CD4-positive, alpha-beta T cell treated with Interleukin-2 at 100 ng/mL for 4 hours (primary cell): ENCODE results near the gene AZIN2.
"Not testable (repeated sequence)": the region's sequence is repeated elsewhere in the genome, so short reads cannot be mapped to it uniquely, and the experiment has no call there.

Experiments used
- DNase-seq: peaks from one replicate; pipeline ENCODE4 v3.0.0-alpha.2; 2020; ENCODE audit warnings: low spot score

Gene AZIN2

DNA sequence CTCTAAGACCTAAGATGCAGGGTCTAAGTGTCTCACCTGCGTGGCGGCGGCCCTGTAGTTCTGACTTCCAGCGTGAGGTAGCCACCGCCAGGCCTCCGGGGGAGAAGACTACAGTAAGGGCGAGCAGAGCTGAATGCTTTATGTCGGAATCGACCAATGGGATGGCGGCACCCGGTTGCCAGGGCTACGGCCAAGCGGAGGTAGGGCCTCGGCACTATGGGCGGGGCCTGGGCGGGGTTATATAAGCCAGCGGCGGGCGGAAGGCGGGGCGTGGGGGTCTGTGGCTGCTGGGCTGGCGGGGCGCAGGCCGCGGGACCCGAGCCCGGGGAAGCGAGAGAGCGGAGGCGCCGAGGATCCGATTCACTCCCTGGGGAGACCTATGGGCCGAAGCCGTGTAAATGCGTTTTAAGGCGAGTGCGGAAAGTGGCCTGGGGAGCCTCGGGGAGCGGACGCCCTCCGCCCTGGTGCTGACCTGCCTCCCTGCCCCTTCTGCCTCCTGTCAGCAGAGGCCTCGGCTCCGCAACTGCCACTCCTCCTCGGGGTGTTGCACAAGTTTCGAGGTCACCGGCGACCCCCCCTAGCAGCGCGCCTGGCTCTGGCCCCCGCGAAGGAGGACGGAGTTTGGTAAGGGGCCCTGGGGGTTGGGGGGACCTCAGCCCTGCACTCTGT lies at the start of gene AZIN2:
Gene AZIN2, plus strand, starts transcription at position 269 of the 669 bp plus-strand sequence. CDS start 1,097 bp downstream, outside the sequence.
- DNase-seq: peak; percentile 97

DNA sequence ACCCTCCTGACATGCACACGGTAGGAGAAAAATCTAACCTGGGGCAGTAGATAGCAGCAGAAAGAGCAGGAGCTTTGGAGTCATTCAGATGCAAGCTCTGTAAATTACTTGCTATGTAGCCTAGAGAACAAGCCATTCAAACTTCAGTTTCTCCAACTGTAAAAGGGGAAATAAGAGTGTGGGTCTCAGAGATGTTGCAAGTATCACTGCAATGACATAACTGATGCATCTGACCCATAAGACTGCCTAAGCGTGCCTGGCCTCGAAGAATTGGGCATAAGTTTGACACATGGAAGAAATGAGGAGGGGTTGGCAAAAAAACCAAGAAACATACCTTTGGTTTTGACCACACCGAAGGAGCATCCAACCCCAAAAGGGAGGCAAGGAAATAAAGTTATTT lies 49.4 kb upstream of the AZIN2 start:
- no peak for DNase-seq

DNA sequence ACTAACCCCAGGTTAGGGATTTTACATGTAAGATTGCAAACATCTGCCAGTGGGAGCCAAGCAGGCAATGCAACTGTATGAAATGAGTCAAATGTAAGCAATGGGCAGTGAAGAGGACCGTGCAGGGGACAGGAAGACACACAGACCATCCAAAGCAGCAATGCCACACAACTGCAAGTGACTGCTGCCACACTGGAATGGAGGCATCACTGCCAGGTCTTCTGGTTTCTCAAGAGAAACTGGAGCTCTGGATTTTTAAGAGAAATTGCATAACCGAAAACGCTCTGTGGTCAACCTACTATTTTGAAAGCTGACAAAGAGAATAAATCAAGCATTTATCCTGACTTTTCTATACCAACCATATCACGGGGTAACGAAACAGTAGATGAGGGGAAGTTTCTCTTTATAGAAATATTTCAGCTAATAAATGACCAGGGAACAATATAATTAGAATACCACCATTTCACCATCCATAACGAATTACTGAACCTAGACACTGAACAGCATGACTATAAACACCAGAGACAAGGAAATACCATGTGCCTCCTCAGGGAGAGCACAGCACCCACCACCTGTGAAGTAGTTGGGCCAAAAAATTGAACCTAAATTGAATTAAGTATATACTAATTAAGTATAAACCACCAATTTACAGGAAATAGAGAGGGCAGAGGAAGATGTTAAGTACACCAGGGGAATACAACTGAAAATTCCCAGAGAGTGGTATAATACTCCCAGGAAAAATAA lies 48.7 kb upstream of the AZIN2 start:
- DNase-seq: no peak

DNA sequence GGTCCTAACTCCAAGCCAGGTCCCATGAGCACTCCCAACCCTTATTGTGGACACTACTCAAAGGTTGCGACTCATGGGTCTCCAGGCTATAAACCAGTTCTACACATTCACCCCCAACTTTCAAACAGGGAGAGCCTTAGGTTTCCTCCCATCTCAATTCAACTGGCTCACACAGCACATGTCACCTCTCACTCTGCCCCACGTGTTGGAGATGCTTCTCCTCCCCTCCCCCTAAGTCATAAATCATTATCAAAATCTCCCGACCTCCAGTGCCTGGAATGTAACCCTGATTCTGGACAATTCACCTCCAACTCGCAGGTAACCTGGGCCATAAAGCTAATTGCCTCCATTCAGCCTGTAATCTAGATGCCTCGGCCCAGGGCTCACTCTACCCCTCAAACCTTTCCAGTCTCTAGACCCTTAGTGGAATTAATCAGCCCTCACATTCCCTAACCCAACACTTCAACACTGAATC lies 44.9 kb upstream of the AZIN2 start:
- DNase-seq: no peak

DNA sequence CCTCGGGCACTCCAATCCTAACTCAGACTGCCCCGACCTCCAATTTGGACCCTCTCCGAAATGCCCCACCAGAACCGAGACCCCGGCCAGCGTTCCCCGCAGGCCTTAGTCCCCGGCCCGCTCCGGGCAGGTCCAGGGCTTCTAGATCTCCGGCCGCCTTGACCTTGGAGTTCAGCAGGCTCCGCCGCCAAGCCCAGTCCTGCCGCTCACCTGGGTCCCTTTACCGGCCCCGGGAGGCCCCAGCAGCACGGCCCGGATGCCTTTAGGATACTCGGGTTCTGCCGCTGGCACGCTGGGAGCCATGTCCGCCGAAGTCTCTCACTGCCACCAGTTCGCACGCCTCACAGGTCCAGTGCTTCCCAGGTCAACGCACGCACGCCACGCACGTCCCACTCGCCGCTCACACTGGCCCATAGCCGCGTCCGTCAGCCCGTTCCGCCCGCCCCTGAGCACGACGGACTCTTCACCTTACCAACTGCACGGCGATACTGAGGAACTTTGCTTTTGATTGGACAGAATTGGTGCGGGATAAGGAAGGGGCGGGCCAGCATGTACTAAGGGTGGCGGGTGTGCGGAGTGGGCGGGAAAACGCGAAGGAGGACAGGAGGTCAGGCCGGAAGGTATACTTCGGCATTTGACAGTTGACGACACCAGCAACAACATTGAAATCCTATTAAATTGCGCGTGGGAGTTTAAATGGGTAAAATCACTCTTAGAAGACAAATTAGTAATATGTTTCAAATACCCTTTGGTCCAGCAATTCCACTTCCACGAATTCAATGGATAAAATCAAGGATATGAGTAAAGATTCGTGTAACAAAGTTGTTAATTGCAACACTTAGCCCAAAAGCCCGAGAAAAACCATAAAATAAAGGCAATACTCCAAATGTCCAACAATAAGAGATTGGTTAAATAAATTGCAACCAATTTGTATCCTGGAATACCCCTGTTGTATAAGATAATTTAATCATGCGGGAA lies 44.1 kb upstream of the AZIN2 start, which contains the start of gene AK2:
Gene AK2, minus strand, starts transcription at position 358 of the 978 bp plus-strand sequence. Its CDS starts 55 bp downstream, at position 303.
- peak; percentile 95 for DNase-seq

DNA sequence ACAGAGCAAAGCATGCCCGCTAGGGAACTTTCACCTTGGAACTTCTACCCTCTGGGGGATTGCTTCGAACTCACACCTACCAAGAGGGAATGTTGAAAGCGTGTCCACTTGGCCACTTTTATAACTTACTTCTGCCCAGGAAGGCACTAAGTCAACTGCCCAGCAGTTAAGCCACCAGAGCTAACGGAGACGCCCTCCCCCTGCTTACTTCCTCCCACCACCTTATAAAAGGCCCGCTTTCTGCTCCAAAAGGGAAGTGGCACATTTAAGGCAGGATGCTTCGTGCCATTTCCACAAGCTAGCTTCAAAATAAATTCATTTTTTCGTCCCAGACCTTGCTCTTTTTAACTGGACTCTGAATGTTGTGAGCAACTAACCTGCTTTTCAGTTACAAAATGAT lies 41.1 kb upstream of the AZIN2 start:
- DNase-seq: no peak

DNA sequence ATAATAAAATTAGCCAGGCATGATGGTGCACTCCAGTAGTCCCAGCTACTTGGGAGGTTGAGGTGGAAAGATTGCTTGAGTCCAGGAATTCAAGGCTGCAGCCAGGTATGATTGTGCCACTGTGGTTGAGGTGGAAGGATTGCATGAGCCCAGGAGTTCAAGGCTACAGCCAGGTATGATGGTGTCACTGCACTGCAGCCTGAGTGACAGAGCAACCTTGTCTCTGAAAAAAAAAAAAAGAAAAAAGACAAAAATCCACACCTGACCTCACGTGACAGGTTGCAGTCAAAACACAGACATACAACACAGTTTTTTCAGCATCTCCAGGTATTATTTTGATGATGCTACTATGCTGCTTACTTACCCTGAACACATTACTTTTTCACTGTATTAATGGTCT lies 39.9 kb upstream of the AZIN2 start:
- no peak for DNase-seq

DNA sequence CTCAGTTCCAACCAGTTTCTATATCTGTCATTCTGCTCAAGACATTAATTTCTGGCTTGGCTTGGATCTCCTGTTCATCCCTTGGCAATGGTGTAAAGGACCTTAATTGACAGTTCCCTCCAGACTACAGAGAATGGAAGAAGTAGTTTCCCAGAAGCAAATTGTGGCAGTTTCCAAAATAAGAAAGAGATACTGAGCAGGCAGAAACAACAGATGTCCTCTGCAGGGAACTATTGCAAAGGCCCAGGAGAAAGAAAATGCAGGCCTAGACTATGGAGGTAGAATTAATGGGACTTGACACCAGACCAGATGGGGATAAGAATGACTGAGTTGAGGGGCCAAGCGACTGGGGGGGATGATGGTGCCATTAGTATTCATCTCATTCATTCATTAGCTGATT lies 38.1 kb upstream of the AZIN2 start:
- DNase-seq: no peak

DNA sequence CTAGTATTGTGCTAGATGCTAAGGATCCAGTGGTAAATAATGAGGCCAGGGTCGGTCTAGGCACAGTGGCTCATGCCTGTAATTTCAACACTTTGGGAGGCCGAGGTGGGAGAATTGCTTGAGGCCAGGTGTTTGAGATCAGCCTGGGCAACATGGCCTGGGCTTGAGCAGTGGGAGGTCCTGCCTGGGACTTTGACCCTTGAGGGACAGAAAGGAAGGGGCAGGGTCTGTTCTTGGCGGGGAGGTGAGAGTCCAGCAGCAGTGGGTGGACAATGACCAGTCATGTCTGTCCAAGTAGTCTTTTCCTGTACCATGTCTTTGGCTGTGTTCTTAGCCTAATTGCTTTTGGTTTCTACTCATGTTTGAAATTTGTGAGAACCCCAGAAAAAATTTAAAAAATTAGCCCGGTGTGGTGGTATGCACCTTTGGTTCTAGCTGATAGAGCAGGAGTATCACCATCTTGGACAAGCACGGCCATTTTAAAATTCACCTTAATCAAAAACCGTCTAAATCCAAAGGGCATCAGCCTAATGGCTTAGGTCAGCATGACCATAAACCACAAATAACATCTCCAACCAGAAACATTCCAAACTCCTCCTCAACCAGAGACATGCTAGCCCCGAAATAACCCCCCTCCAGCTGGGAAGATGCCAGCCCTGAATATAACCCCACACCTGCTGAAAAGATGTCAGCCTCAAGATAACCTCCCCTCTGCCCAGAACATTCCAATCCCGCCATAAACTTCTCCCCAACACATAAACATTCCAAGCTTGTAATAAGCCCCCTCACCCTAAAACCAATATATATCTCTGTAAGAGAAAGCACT lies 37.5 kb upstream of the AZIN2 start:
- no peak for DNase-seq

DNA sequence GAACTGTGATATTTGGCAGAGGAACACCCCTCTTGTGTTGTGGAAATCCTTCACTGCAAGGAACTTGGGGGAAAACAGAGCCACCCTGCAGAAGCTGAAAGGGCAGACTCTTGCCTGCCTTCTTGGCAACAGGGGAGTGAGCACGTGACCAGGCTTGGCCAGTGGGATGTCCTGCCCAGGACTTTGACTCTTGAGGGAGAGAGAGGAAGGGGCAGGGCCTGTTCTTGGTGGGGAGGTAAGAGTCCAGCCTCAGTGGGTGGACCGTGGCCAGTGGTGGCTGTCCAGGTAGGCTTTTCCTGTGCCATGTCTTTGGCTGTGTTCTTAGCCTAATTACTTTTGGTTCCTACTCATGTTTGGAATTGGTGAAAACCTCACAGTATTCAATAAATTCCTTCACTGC lies 35.7 kb upstream of the AZIN2 start:
- no peak for DNase-seq

DNA sequence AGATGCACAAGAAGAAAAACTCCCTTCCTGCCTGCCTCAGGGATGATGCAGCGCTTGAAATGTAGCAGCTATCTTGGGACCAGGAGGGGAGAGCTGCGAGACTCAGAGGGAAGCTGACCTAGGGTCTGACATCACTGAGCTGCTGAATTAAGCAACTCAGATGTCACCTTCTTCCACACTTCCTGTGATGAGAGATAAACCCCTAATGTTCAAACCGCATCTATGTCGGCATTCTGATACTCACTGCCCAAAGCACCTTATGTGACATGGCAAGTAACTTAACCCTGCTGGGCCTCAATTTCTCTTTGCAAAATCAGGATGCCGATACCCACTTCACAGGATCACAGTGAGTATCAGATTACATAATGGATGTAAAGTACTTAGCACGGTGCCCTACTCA lies 35.1 kb upstream of the AZIN2 start:
- DNase-seq: peak; percentile 45

DNA sequence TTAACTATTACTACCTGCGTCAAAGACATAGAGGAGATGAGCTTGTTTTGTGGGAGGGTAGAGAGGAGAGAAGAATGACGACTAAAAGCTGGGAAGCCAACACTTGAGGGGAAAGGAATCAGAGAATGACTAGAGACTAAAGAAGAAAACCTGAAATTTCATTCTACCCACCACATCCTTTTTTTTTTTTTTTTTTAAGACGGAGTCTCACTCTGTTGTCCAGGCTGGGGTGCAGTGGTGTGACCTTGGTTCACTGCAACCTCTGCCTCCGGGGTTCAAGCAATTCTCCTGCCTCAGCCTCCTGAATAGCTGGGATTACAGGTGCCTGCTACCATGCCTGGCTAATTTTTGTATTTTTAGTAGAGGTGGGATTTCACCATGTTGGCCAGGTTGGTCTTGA lies 34.7 kb upstream of the AZIN2 start:
- not testable (repeated sequence) for DNase-seq

DNA sequence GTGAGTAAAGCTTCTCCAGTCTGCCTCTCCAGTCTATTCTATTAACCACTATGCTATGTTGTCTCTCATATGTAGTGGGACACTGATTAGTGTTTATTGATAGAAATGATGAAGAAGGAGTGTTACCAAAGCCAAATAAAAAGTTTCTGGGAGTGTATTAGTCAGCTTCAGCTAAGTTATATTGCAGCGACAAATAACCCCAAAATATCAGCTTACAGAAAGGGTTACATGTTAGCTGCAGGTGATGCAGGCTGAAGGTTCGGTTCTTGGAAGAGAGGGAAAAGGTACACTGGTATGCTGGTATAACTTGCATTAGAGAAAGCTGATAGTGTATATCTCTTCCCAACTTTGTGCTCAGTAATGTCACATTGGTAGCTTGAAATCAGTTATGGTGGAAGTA lies 33.7 kb upstream of the AZIN2 start:
- DNase-seq: no peak

DNA sequence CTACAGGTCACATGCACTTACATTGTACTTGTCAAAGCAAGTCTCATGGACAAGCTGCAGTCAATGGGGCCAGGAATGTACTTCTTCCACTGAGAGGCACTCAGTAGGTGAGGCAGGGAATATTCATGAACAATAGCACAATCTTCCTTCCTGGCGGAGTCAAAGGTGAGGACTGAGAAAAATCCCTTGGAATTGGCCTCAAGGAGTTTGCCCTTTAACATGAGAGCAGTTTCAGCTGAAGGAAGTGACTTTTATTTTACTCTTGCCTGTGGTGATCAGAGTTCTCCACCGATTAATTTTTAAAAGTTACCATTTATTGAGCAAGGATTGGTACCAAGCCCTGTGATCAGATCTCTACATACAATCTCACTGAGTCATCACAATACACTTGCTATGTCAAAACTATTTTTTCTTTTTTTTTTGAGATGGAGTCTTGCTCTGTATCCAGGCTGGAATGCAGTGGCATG lies 33.1 kb upstream of the AZIN2 start:
- no peak for DNase-seq

DNA sequence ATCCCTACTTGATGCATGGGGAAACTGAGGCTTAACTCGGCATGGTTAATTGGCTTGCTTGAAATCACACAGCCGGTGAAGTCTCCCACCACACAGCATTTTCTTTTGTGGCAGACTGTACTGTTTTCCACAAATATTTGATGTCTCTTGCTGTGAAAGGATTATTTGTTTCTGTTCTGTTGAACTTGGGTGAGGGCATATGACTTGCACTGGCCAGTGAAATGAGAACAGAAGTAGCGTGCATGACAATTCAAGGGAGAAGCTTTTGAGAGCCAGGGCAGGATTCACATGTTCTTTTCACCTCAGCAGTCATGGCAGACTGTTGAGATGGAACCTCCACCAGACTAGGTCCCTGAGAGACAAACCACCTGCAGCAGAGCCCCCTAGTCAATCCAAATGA lies 32.5 kb upstream of the AZIN2 start:
- no peak for DNase-seq

DNA sequence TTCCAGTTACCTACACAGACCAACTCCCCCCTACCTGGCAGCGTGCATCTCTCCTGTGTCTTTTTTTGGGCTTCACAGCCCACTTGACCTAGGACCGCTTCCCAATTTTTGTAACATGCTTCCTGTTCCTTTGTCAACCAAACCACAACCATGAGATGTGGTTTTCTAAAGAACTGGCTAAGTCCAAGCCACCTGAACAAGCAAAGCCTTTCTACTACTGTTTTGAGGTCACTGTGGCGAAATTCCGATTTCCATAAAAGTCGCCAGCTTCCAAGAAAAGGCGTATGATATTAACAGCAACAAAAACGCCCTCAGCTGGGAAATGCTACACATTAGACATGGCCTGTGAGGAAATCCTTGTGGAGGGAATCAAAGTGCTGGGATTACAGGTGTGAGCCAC lies 31.6 kb upstream of the AZIN2 start:
- no peak for DNase-seq

DNA sequence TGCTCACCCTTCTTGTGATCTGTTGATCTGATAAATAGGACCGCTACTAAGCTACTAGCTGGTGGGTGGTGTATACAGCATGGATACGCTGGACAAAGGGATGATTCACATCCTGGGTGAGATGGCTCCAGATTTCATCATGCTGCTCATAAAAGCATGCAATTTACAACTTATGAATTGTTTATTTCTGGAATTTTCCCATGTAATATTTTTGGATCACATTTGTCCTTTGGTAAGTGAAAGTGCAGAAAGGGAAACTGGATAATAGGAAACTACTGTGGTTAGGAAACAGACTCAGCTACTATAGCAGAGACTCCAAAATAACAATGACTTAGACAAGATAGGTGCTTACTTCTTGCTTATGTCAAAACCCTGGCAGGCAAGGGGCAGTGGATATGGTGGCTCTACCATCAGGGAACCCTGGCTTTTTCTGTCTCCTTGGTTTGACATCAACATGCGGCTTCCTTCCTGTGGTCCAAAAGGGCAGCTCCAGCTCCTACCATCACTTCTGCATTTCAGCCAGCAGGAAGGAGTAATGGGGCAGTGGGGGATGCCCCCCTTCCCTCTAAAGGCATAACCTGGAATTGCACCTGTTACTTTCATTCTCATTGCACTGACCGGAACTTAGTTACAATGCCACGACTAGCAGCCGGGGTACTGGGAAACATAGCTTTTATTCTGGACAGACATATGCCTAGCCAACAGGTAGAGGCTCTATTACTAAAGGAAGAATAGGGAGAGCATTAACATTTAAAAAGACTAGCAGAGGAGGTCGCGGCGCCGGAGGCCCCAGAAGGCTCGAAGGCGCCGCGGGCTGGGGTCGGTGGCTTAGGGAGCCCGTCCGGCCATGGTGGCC lies 30.5 kb upstream of the AZIN2 start:
- DNase-seq: no peak

DNA sequence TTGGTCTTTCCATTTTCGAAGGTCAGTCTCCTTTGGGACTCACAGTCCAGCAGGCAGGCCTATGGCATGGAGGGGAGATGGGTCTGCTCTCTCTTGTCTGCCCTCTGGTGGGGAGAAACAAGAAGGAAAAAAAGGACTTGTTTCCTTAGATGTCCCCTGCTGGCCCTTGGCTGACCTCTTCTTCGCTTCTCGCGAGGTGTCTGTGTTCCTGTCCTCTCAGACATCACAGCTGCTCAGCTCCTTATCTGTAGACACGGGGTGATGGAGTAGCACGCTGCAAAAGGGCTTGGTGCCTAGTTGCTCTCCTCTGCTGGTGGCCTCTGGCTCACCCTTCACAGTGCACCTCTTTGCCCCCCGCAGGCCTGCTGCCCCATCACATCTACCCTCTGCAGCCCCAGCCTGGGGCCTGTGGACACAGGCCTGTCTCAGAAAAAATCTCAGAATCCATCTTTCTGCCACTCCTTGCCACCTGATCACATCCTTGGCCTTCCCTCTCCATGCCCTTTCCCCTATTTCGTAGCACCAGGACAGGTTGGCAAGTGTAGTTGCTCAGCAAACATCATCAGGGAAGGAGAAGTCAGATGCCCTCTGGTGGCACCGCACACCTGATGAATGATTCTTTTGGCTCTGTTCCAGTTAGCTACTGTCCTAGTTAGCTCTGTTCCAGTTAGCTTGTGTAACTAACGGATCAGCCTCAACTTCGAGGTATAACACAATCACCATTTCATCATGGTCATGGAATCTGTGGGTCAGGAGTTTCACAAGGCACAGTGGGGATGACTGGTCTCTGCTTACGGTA lies 25.5 kb upstream of the AZIN2 start:
- DNase-seq: peak; percentile 46

DNA sequence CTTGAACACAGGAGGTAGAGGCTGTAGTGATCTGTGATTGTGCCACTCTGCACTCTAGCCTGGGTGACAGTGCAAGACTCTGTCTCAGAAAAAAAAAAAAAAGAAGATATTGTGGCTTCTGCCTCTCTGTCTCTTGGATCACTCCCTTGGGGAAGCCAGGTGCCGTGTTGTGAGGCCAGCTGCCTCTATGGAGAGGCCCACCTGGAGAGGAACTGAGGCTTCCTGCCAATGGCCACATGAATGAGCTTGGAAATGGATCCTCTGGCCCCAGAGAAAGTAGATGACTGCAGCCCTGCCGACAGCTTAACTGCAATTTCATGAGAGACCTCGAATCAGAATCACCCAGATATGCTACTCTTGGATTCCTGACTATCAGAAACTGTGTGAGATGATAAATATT lies 24.5 kb upstream of the AZIN2 start:
- no peak for DNase-seq

DNA sequence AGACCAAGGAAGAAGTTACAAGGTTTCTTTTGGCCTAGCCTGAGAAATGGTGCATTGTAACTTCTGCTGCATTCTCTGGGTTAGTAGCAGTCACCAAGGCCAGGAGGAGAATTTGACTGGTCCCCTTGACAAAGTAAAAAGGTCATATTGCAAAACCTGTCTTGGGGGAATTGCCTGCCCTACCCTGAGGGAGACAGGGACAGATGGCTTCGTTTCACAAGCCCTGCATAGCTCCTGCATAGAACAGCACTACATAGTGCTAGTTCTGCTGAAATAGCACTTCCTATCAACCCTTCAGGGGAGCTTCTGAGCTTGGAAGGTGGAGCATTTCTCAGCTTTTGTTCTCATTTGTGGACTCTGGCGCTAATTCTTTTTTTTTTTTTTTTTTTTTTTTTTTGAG lies 23.9 kb upstream of the AZIN2 start:
- no peak for DNase-seq
